Body of pancreas (tissue), 4 donors: ENCODE data around the gene CDH15. TPM values are rescaled to one million over a fixed set of nuclear protein-coding genes. Genes with fewer than 3 reads are reported as not detected.

Source experiments
- ATAC-seq: fragments of 150-250 bp; one replicate; pipeline ENCODE4 v1.9.1; 2016
- DNase-seq, 4 donors: peaks; one replicate each; pipeline ENCODE4 v3.0.0-alpha.2; 2019
- H3K27ac ChIP-seq, 4 donors: fragments of 200-600 bp; sonication (generic); 1 replicate in 3 of 4; 2 replicates in 1 of 4; pipeline versions ENCODE4 v1.5.1 to v1.6.1; 2016 to 2019; ENCODE audit warnings: mild to moderate bottlenecking in 1 of 4, mixed read lengths in 1 of 4, moderate library complexity in 1 of 4
- H3K27me3 ChIP-seq, 2 donors: fragments of 200-600 bp; sonication (generic); one replicate each; pipeline ENCODE4 v1.6.0; 2016; ENCODE audit warnings: mild to moderate bottlenecking in 1 of 2
- H3K36me3 ChIP-seq, 2 donors: fragments of 200-600 bp; sonication (generic); replicated peaks in 1 of 2; 2 replicates each; pipeline ENCODE4 v1.5.1; 2016; ENCODE audit warnings: low read depth in 2 of 2; ENCODE audit not compliant: insufficient read depth in 1 of 2
- H3K4me1 ChIP-seq: fragments of 200-600 bp; sonication (generic); one replicate; pipeline ENCODE4 v1.6.0; 2016
- H3K4me3 ChIP-seq, 2 donors: fragments of 200-600 bp; sonication (generic); 1 replicate in 1 of 2; 2 replicates in 1 of 2; pipeline ENCODE4 v1.5.1; 2016 to 2019
- H3K9me3 ChIP-seq, 3 donors: fragments of 200-600 bp; sonication (generic); 1 replicate in 2 of 3; 2 replicates in 1 of 3; pipeline ENCODE4 v1.5.1; 2016
- POLR2A ChIP-seq, 3 donors: fragments of 450-650 bp; IDR thresholded peaks; one replicate each; pipeline ENCODE4 v1.6.1; 2016; ENCODE audit warnings: antibody characterized with exemption in 3 of 3, mild to moderate bottlenecking in 2 of 3
- WGBS, 2 donors: methylation state at CpG; one replicate each; pipeline ENCODE4 v1.1.5; 2017; 5-methylcytosine and 5-hydroxymethylcytosine counted together
- intact Hi-C: fragments of 100-400 bp; cut with DNase I; formaldehyde crosslinking; loops from one replicate; pipeline ENCODE4 v1.15.1; 2023
- total RNA-seq, 2 donors: library from RNA; depleted of rRNA; stranded (reverse); fragments of >200 nt; gene quantifications; one replicate each; pipeline ENCODE4 v1.1.0, GENCODE V29; 2016
- TF ChIP-seq, protein P1 (sequence below), 7 experiments: fragments of 450-650 bp in 4 of 7; fragments of 200-600 bp in 3 of 7; sonication (generic) in 3 of 7; IDR thresholded peaks; one replicate each; pipeline ENCODE4 v1.5.1; 2016 to 2019; ENCODE audit warnings: antibody characterized with exemption in 7 of 7

Gene CDH15
- total RNA-seq, 2 donors from 2014 or later, result 1.0 TPM; not detected in 1

DNA sequence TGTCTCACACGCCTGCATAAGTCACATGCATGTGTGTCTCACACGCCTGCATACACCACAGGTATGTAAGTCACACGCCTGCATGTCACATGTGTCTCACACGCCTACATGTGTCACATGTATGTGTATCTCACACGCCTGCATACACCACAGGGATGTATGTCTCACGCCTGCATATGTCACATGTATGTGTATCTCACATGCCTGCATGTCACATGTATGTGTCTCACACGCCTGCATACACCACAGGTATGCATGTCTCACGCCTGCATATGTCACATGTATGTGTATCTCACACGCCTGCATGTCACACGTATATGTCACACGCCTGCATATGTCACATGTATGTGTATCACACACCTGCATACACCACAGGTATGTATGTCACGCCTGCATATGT lies 13.8 kb upstream of the CDH15 start:
- Histone ChIP-seq H3K27ac (no peak overlapping the region), H3K4me3 (no peak overlapping the region), H3K4me1 (peaks cover 20% of the 10 kb centered on the region), H3K9me3 (no peaks in the 10 kb centered on the region), H3K27me3 (no peaks in the 10 kb centered on the region), H3K36me3 (no peaks in the 10 kb centered on the region)
- DNase-seq (no peak), ATAC-seq (no peak)
- intact Hi-C loops, result no loop called here
- 77 to 79% methylated on average over 12 of the region's 12 CpGs for WGBS, 2 donors
- no peak for TF ChIP-seq POLR2A (IDR thresholded peaks at IDR 0.05)
- TF ChIP-seq, protein P1, sequence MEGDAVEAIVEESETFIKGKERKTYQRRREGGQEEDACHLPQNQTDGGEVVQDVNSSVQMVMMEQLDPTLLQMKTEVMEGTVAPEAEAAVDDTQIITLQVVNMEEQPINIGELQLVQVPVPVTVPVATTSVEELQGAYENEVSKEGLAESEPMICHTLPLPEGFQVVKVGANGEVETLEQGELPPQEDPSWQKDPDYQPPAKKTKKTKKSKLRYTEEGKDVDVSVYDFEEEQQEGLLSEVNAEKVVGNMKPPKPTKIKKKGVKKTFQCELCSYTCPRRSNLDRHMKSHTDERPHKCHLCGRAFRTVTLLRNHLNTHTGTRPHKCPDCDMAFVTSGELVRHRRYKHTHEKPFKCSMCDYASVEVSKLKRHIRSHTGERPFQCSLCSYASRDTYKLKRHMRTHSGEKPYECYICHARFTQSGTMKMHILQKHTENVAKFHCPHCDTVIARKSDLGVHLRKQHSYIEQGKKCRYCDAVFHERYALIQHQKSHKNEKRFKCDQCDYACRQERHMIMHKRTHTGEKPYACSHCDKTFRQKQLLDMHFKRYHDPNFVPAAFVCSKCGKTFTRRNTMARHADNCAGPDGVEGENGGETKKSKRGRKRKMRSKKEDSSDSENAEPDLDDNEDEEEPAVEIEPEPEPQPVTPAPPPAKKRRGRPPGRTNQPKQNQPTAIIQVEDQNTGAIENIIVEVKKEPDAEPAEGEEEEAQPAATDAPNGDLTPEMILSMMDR (IDR thresholded peaks at IDR 0.05), result no peak

DNA sequence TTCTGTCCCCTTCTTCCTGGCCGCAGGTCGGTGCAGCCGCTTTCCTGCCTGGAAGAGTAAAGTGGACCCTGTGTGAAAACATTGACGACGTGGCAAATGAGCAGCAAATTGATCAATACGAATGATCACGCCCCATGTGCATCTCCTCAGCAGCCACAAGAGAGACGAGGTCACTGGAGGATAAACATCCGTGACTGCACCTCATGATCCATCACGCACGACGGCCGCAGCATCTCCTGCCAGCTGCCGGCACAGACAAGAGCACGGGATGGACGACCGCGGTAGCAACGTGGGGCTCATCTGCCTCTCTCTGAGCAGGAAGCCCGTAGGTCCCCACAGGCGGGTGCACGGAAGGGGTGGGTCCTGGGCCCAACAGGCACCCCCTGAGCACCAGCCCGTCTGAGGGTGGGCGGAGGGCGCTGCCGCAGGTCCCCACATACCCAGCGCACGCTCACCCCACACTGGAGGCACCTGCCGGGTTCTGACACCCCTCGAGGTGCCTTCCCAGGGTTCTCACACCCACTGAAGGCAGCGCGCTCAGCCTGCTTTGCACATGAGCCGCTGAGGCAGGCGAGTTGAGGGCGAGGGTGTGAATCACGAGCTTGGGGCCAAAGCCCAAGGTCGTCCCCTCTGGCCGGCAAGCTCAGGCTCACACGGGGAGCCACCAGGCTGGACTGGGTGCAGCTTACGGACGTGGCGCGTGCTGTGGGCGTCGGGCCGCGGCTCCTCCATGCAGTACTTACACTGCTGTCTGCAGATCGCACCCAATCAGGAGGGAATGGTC lies 12.3 kb upstream of the CDH15 start:
- 55 to 72% methylated on average over 8 to 34 of the region's 48 CpGs for WGBS, 2 donors
- Histone ChIP-seq H3K27me3 (no peaks in the 10 kb centered on the region), H3K27ac (no peak overlapping the region), H3K9me3 (no peaks in the 10 kb centered on the region), H3K36me3 (no peaks in the 10 kb centered on the region), H3K4me3 (no peak overlapping the region), H3K4me1 (peaks cover 20% of the 10 kb centered on the region)
- no peak for ATAC-seq
- TF ChIP-seq POLR2A (IDR thresholded peaks at IDR 0.05), result no peak
- TF ChIP-seq, protein P1 (IDR thresholded peaks at IDR 0.05), result no peak
- no peak for DNase-seq
- intact Hi-C loops, result no loop called here

DNA sequence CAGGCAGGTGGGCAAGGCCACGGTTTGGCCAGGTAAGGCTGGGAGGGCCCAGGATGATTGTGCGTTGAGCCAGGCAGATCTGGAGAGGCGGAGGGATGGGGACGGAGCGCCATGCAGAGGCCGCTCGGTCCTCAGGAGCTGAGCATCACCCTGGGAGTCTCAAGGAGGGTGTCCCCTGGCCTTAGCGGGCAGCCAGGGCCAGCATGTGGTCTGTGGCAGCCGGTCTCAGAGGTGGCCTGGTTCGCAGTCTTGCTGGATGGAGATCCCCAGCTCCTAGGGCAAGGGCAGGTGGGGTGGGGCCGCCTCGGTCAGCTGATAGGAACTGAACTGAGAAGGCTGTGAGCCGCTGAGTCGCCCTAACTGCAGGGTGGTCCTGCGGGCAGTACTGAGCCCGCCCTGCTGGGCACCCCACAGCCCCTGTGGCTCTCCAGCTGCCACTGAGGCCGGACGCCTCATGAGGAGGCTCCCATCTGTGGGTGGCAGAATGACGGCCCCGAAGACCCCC lies 11.6 kb upstream of the CDH15 start:
- no peak for ATAC-seq
- no peak overlapping the region for H3K4me3 ChIP-seq
- DNase-seq, result no peak
- no peaks in the 10 kb centered on the region for H3K27me3 ChIP-seq
- no peaks in the 10 kb centered on the region for H3K9me3 ChIP-seq
- H3K27ac ChIP-seq, result no peak overlapping the region
- 67 to 71% methylated on average over 8 to 19 of the region's 20 CpGs for WGBS, 2 donors
- peaks cover 15% of the 10 kb centered on the region for H3K4me1 ChIP-seq
- no peaks in the 10 kb centered on the region for H3K36me3 ChIP-seq
- intact Hi-C loops, result loop anchor here (5.0 kb wide), 1 partner anchor 423 kb away; no protein-coding TSS in a partner anchor
- TF ChIP-seq, protein P1 (IDR thresholded peaks at IDR 0.05), result no peak
- no peak for TF ChIP-seq POLR2A (IDR thresholded peaks at IDR 0.05)

DNA sequence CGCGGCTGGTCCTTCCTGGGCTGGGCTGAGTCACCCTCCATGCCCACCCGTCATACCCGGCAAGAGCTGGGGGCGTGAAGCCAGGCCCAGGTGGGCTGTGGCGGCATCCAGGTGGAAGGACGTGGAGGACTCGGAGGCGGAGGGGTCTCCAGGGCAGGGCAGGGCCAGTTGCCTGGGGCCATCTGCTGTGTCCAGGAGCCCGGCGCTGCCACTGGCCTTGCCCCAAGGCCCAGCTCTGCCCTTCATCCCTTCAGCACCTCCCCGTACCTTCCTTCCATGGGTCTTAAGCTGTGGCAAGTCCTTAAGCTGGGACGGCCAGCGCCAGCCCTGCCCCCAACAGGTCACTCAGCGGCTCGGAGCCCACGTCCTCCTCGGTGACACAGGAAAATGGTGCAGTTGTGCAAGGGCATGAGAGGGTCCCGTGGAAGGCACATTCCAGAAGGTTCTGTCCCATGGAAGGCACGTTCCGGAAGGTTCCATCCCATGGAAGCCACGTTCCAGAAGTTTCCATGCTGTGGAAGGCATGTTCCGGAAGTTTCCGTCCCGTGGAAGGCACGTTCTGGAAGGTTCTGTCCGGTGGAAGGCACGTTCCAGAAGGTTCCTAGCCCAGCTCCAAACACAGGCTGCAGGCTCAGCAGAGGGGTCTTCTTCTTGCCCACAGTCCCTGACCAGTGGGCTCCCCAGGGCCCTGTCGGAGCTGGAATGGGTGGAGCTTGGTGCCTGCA lies 10.4 kb upstream of the CDH15 start:
- ATAC-seq (no peak), DNase-seq (no peak)
- 68 to 73% methylated on average over 5 to 24 of the region's 29 CpGs for WGBS, 2 donors
- TF ChIP-seq POLR2A (IDR thresholded peaks at IDR 0.05), result no peak
- no peak overlapping the region for H3K27ac ChIP-seq
- peaks cover 5% of the 10 kb centered on the region for H3K4me1 ChIP-seq
- no peaks in the 10 kb centered on the region for H3K27me3 ChIP-seq
- H3K36me3 ChIP-seq, result no peaks in the 10 kb centered on the region
- intact Hi-C loops, result loop anchor here (5.0 kb wide), 1 partner anchor 424 kb away; no protein-coding TSS in a partner anchor
- no peak overlapping the region for H3K4me3 ChIP-seq
- H3K9me3 ChIP-seq, result no peaks in the 10 kb centered on the region
